Measurements from ENCODE around the gene KRT79.
"Not testable (repeated sequence)": the region's sequence is repeated elsewhere in the genome, so short reads cannot be mapped to it uniquely, and the experiment has no call there.

KRT79 gene

GRCh38 chr12:52860102-52860823 lies 26.2 kb upstream of the KRT79 start:
- no peak for DNase-seq (ENCODE audit: low read depth)

- DNase-seq (ENCODE audit: low read depth), result no peak
Measured at GRCh38 chr12:52857500-52857899, 23.4 kb upstream of the KRT79 start.

- no peak for DNase-seq (ENCODE audit: low read depth)
Measured at GRCh38 chr12:52856787-52857186, 22.7 kb upstream of the KRT79 start.

- DNase-seq (ENCODE audit: low read depth), result not testable (repeated sequence)
Measured at GRCh38 chr12:52856077-52856476, 22.0 kb upstream of the KRT79 start.

GRCh38 chr12:52851787-52852186 lies 17.7 kb upstream of the KRT79 start:
- no peak for DNase-seq (ENCODE audit: low read depth)

GRCh38 chr12:52850681-52851080 lies 16.6 kb upstream of the KRT79 start:
- DNase-seq (ENCODE audit: low read depth), result no peak

GRCh38 chr12:52849511-52849910 lies 15.4 kb upstream of the KRT79 start:
- DNase-seq (ENCODE audit: low read depth), result no peak

- no peak for DNase-seq (ENCODE audit: low read depth)
Measured at GRCh38 chr12:52848661-52849255, 14.6 kb upstream of the KRT79 start, which contains the start of gene KRT78. KRT78 (minus strand) TSS chr12:52848994; CDS start chr12:52848930, 64 bp downstream.

- DNase-seq (ENCODE audit: low read depth), result no peak
Measured at GRCh38 chr12:52847335-52848102, 13.4 kb upstream of the KRT79 start.

- DNase-seq (ENCODE audit: low read depth), result no peak
Measured at GRCh38 chr12:52846356-52846970, 12.4 kb upstream of the KRT79 start.

GRCh38 chr12:52845946-52846345 lies 11.8 kb upstream of the KRT79 start:
- DNase-seq (ENCODE audit: low read depth), result no peak

- no peak for DNase-seq (ENCODE audit: low read depth)
Measured at GRCh38 chr12:52844386-52844785, 10.3 kb upstream of the KRT79 start.

GRCh38 chr12:52839436-52840105 lies 5.5 kb upstream of the KRT79 start:
- no peak for DNase-seq (ENCODE audit: low read depth)

- no peak for DNase-seq (ENCODE audit: low read depth)
Measured at GRCh38 chr12:52838609-52839435, 4.7 kb upstream of the KRT79 start.

GRCh38 chr12:52837781-52838608 lies 3.9 kb upstream of the KRT79 start:
- DNase-seq (ENCODE audit: low read depth), result no peak

- DNase-seq (ENCODE audit: low read depth), result no peak
Measured at GRCh38 chr12:52837413-52837741, 3.3 kb upstream of the KRT79 start.

GRCh38 chr12:52836491-52837412 lies 2.6 kb upstream of the KRT79 start:
- DNase-seq (ENCODE audit: low read depth), result no peak

- DNase-seq (ENCODE audit: low read depth), result peak; percentile 59
Measured at GRCh38 chr12:52836042-52836466, 1.9 kb upstream of the KRT79 start.
